Activated CD8-positive, alpha-beta memory T cell treated with anti-CD3 and anti-CD28 coated beads, Interleukin-2, amount 50 U/mL, for 24 hours (primary cell): Measurements from ENCODE around the gene IL1RL2.

Source experiments
- DNase-seq: peaks from one replicate; pipeline ENCODE4 v3.0.0-alpha.2; 2020; ENCODE audit errors: extremely low read depth

The IL1RL2 gene

GRCh38 chr2:102194609-102195268 lies 7.9 kb downstream of the IL1RL2 start:
- no peak for DNase-seq

GRCh38 chr2:102197389-102198137 lies 10.7 kb downstream of the IL1RL2 start:
- no peak for DNase-seq

GRCh38 chr2:102200539-102200938 lies 13.7 kb downstream of the IL1RL2 start:
- DNase-seq, result no peak

GRCh38 chr2:102204638-102205037 lies 17.8 kb downstream of the IL1RL2 start:
- DNase-seq, result no peak

- DNase-seq, result no peak
Measured at GRCh38 chr2:102206666-102207341, 20.0 kb downstream of the IL1RL2 start.

- DNase-seq, result no peak
Measured at GRCh38 chr2:102208774-102209173, 22.0 kb downstream of the IL1RL2 start.

- no peak for DNase-seq
Measured at GRCh38 chr2:102209474-102209873, 22.7 kb downstream of the IL1RL2 start.

GRCh38 chr2:102217032-102217431 lies 30.2 kb downstream of the IL1RL2 start:
- DNase-seq, result no peak

GRCh38 chr2:102224824-102225739 lies 38.3 kb downstream of the IL1RL2 start:
- no peak for DNase-seq

- DNase-seq, result no peak
Measured at GRCh38 chr2:102226171-102226570, 39.3 kb downstream of the IL1RL2 start.

- no peak for DNase-seq
Measured at GRCh38 chr2:102226612-102227391, 40.0 kb downstream of the IL1RL2 start.

- no peak for DNase-seq
Measured at GRCh38 chr2:102229141-102229769, 42.4 kb downstream of the IL1RL2 start.

GRCh38 chr2:102230410-102230909 lies 43.6 kb downstream of the IL1RL2 start:
- DNase-seq, result no peak

- DNase-seq, result no peak
Measured at GRCh38 chr2:102233132-102233884, 46.5 kb downstream of the IL1RL2 start.

- DNase-seq, result no peak
Measured at GRCh38 chr2:102235042-102235473, 48.2 kb downstream of the IL1RL2 start.

- no peak for DNase-seq
Measured at GRCh38 chr2:102235491-102235890, 48.7 kb downstream of the IL1RL2 start.

- no peak for DNase-seq
Measured at GRCh38 chr2:102236132-102236531, 49.3 kb downstream of the IL1RL2 start.

GRCh38 chr2:102237176-102237575 lies 50.4 kb downstream of the IL1RL2 start:
- DNase-seq, result no peak

- DNase-seq, result no peak
Measured at GRCh38 chr2:102238039-102238756, 51.4 kb downstream of the IL1RL2 start.
